Transverse colon (tissue), 4 donors: ENCODE results near the gene CD6.

Source experiments
- CTCF ChIP-seq, 5 experiments: fragments of 200-600 bp in 3 of 5; fragments of 450-650 bp in 2 of 5; sonication (generic) in 3 of 5; IDR thresholded peaks; 1 replicate in 2 of 5; 2 replicates in 3 of 5; pipeline ENCODE4 v1.5.1; 2016 to 2017; ENCODE audit warnings: antibody characterized with exemption in 5 of 5, inconsistent platforms in 3 of 5, mild to moderate bottlenecking in 2 of 5, moderate library complexity in 1 of 5
- EP300 ChIP-seq: sonication (generic); formaldehyde crosslinking; IDR thresholded peaks from one replicate; pipeline ENCODE4 v1.6.1; 2017; ENCODE audit warnings: antibody characterized with exemption, low read depth
- POLR2A ChIP-seq: fragments of 450-650 bp; IDR thresholded peaks from one replicate; pipeline ENCODE4 v1.6.1; 2016; ENCODE audit warnings: antibody characterized with exemption, mild to moderate bottlenecking, moderate library complexity
- POLR2AphosphoS5 ChIP-seq, 3 donors: sonication (generic); formaldehyde crosslinking; IDR thresholded peaks; one replicate each; pipeline ENCODE4 v1.6.1; 2016; ENCODE audit warnings: antibody characterized with exemption in 3 of 3

- TF ChIP-seq POLR2AphosphoS5 (IDR thresholded peaks at IDR 0.05) (no peak), CTCF (IDR thresholded peaks at IDR 0.05) (no peak), POLR2A (no peak), EP300 (no peak)
Observed at GRCh38 chr11:60957188-60957587, 14.3 kb upstream of the CD6 start.
